ENCODE data around the gene MT1G. TPM values are rescaled to one million over a fixed set of nuclear protein-coding genes. Genes with fewer than 3 reads are reported as not detected.

The MT1G gene
- polyA plus RNA-seq, 1 of the 3 experiments (the other 2 are of a cell fraction) = 1.2 TPM

DNA sequence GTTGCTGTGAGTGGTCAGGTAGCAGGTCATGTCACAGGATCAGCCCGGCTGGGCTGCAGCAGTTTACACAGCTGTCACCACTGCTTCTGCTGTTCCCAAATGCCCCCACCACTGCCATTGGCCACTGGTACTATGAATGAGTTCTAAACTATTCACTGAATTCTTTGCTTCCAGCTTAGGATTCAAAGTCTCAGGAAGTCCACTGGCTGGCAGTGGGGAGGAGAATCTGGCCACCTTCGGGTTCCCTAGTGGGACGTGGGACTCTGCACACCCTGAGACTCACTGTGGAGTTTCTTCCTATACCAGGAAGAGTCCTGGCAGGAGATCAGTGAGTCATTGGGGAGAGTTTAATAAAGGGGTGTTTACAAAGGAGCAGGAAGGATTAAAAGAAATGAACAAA is 21.3 kb upstream of the MT1G start:
- no peak for DNase-seq
- no peak overlapping the region for H3K4me3 ChIP-seq (ENCODE audit: low read depth in 2 of 2, low read length in 1 of 2)
- WGBS (ENCODE audit: low lambda C conversion rate) = 68% methylated on average over 3 of the region's 3 CpGs
- H3K9ac ChIP-seq = no peak overlapping the region
- no peaks in the 10 kb centered on the region for H3K36me3 ChIP-seq (replicated peaks in 1 of 2; ENCODE audit: control insufficient read depth in 1 of 2, insufficient read depth in 2 of 2, low read length in 1 of 2)
- H3F3A ChIP-seq (replicated peaks; ENCODE audit: insufficient read depth) = no peaks in the 10 kb centered on the region
- TF ChIP-seq POLR2AphosphoS5 (IDR thresholded peaks at IDR 0.05; ENCODE audit: low read depth, low read length) = no peak
- TF ChIP-seq, protein P1, sequence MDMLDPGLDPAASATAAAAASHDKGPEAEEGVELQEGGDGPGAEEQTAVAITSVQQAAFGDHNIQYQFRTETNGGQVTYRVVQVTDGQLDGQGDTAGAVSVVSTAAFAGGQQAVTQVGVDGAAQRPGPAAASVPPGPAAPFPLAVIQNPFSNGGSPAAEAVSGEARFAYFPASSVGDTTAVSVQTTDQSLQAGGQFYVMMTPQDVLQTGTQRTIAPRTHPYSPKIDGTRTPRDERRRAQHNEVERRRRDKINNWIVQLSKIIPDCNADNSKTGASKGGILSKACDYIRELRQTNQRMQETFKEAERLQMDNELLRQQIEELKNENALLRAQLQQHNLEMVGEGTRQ (IDR thresholded peaks at IDR 0.05; ENCODE audit: borderline replicate concordance, low read depth, low read length) = no peak
- H3K27me3 ChIP-seq (ENCODE audit: insufficient read depth) = no peaks in the 10 kb centered on the region
- no peaks in the 10 kb centered on the region for H3K9me3 ChIP-seq
- no peak overlapping the region for H2AFZ ChIP-seq (ENCODE audit: low read depth)
- ChIA-PET CTCF (interaction anchor here (1.2 to 1.6 kb wide), 4 partner anchors 10 to 87 kb away, joined by 3 to 7 read pairs (median 4); partner anchors contain the start of gene MT1H), POLR2A (no interaction called here)
- H4K20me1 ChIP-seq (ENCODE audit: insufficient read depth) = no peaks in the 10 kb centered on the region
- H3K79me2 ChIP-seq (ENCODE audit: insufficient read depth) = no peaks in the 10 kb centered on the region
- H3K9me2 ChIP-seq = no peaks in the 10 kb centered on the region
- H3K27ac ChIP-seq (ENCODE audit: low read depth in 2 of 2, low read length in 1 of 2) = no peak overlapping the region
- H3K4me1 ChIP-seq (ENCODE audit: control insufficient read depth in 1 of 2, insufficient read depth in 2 of 2, low read depth in 1 of 2, low read length in 1 of 2) = peaks cover 0 to 2% of the 10 kb centered on the region in 2 experiments; a peak in 1 of 4 replicates
- no peak overlapping the region for H3K4me2 ChIP-seq

DNA sequence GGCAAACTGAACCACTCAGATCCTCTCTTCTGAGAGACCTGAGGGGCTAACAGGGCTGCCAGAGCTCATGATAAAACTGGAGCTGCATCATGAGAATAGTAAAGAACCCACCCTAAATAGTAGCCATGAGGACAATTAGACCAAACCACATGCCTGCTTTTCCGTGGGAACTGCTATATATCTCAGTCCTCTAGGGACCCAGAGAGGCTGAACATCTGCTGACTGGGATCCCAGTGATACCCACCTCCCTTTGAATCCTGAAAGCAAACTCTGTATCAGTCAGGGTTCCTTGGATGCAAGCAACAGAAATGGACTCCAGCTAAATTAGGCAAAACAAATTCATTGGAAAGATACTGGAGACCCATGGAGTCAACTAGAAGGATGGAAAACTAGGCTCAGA is 20.9 kb upstream of the MT1G start:
- TF ChIP-seq POLR2AphosphoS5 (IDR thresholded peaks at IDR 0.05; ENCODE audit: low read depth, low read length) = no peak
- H3F3A ChIP-seq (replicated peaks; ENCODE audit: insufficient read depth) = no peaks in the 10 kb centered on the region
- peaks cover 0 to 6% of the 10 kb centered on the region in 2 experiments; a peak in 1 of 4 replicates for H3K4me1 ChIP-seq (ENCODE audit: control insufficient read depth in 1 of 2, insufficient read depth in 2 of 2, low read depth in 1 of 2, low read length in 1 of 2)
- no peaks in the 10 kb centered on the region for H3K36me3 ChIP-seq (replicated peaks in 1 of 2; ENCODE audit: control insufficient read depth in 1 of 2, insufficient read depth in 2 of 2, low read length in 1 of 2)
- H3K9me3 ChIP-seq = no peaks in the 10 kb centered on the region
- 60% methylated on average over 1 of the region's 1 CpG for WGBS (ENCODE audit: low lambda C conversion rate)
- no peaks in the 10 kb centered on the region for H3K9me2 ChIP-seq
- H3K4me3 ChIP-seq (ENCODE audit: low read depth in 2 of 2, low read length in 1 of 2) = no peak overlapping the region
- no peak overlapping the region for H3K9ac ChIP-seq
- DNase-seq = no peak
- H3K4me2 ChIP-seq = no peak overlapping the region
- no peaks in the 10 kb centered on the region for H4K20me1 ChIP-seq (ENCODE audit: insufficient read depth)
- H2AFZ ChIP-seq (ENCODE audit: low read depth) = no peak overlapping the region
- ChIA-PET POLR2A (no interaction called here), CTCF (interaction anchor here (1.2 to 1.6 kb wide), 4 partner anchors 10 to 87 kb away, joined by 3 to 7 read pairs (median 4); partner anchors contain the start of gene MT1H)
- no peaks in the 10 kb centered on the region for H3K27me3 ChIP-seq (ENCODE audit: insufficient read depth)
- no peak overlapping the region for H3K27ac ChIP-seq (ENCODE audit: low read depth in 2 of 2, low read length in 1 of 2)
- H3K79me2 ChIP-seq (ENCODE audit: insufficient read depth) = no peaks in the 10 kb centered on the region

DNA sequence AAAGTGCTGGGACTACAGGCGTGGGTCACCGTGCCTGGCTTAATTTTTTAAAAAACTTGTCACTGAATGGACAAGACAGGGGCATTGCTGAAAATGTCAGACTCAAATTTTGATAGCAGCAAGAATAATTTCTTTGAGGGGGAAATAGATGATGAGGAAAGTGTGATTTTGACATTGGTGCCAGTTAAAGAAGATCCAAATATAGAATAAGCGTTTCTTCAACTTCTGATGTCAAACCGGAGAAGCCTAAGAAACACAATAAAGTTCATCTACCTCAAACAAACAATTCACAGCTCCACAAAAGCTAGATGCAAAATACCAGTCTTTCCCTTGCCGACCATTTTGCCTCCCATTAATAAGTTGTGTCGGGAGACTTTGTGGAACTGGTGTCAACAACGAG is 18.9 kb upstream of the MT1G start:
- Histone ChIP-seq H4K20me1 (ENCODE audit: insufficient read depth) (no peaks in the 10 kb centered on the region), H3K9me3 (no peaks in the 10 kb centered on the region), H3K9me2 (no peaks in the 10 kb centered on the region), H3K27me3 (ENCODE audit: insufficient read depth) (no peaks in the 10 kb centered on the region), H2AFZ (ENCODE audit: low read depth) (no peak overlapping the region), H3K27ac (ENCODE audit: low read depth in 2 of 2, low read length in 1 of 2) (no peak overlapping the region), H3K36me3 (replicated peaks in 1 of 2; ENCODE audit: control insufficient read depth in 1 of 2, insufficient read depth in 2 of 2, low read length in 1 of 2) (no peaks in the 10 kb centered on the region), H3K79me2 (ENCODE audit: insufficient read depth) (peaks cover 9% of the 10 kb centered on the region; the same call in 1 of the 2 replicates), H3F3A (replicated peaks; ENCODE audit: insufficient read depth) (no peaks in the 10 kb centered on the region), H3K4me1 (ENCODE audit: control insufficient read depth in 1 of 2, insufficient read depth in 2 of 2, low read depth in 1 of 2, low read length in 1 of 2) (peaks cover 0 to 21% of the 10 kb centered on the region in 2 experiments; a peak in 2 of 4 replicates), H3K4me3 (ENCODE audit: low read depth in 2 of 2, low read length in 1 of 2) (no peak overlapping the region), H3K4me2 (no peak overlapping the region), H3K9ac (no peak overlapping the region)
- ChIA-PET CTCF (interaction anchor here (6.1 kb wide), 1 partner anchor 15 kb away, joined by 41 read pairs; no protein-coding TSS in a partner anchor), POLR2A (no interaction called here)
- no peak for DNase-seq
- TF ChIP-seq RXRA (IDR thresholded peaks at IDR 0.05; ENCODE audit: borderline replicate concordance, low read depth) (no peak), RFX5 (IDR thresholded peaks at IDR 0.05; ENCODE audit: low read length) (no peak), MEF2A (IDR thresholded peaks at IDR 0.05; ENCODE audit: borderline replicate concordance, low read depth) (no peak), JUND (IDR thresholded peaks at IDR 0.05) (no peak), TAF1 (IDR thresholded peaks at IDR 0.05; ENCODE audit: borderline replicate concordance, low read depth, low read length) (no peak), MXI1 (IDR thresholded peaks at IDR 0.05; ENCODE audit: low read depth, low read length) (no peak), SMC3 (IDR thresholded peaks at IDR 0.05; ENCODE audit: low read depth, low read length) (no peak), GATA2 (CRISPR knock-in tag; IDR thresholded peaks at IDR 0.05) (no peak), TEAD4 (IDR thresholded peaks at IDR 0.05; ENCODE audit: borderline replicate concordance, insufficient read depth) (no peak), NRF1 (IDR thresholded peaks at IDR 0.05; ENCODE audit: low read depth, low read length) (no peak)
- TF ChIP-seq, protein P2, sequence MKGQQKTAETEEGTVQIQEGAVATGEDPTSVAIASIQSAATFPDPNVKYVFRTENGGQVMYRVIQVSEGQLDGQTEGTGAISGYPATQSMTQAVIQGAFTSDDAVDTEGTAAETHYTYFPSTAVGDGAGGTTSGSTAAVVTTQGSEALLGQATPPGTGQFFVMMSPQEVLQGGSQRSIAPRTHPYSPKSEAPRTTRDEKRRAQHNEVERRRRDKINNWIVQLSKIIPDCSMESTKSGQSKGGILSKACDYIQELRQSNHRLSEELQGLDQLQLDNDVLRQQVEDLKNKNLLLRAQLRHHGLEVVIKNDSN (IDR thresholded peaks at IDR 0.05; ENCODE audit: borderline replicate concordance, low read depth) = no peak
- TF ChIP-seq, protein P3, sequence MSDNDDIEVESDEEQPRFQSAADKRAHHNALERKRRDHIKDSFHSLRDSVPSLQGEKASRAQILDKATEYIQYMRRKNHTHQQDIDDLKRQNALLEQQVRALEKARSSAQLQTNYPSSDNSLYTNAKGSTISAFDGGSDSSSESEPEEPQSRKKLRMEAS (IDR thresholded peaks at IDR 0.05; ENCODE audit: low read depth) = no peak
- WGBS (ENCODE audit: low lambda C conversion rate) = 84% methylated on average over 7 of the region's 7 CpGs

Measured in SK-N-SH (cell line).